GM12892 (cell line): ENCODE results near the gene NRF1.

Experiments
- POLR2A ChIP-seq: IDR thresholded peaks from 2 replicates; pipeline ENCODE4 v1.6.1; 2011; ENCODE audit warnings: low read depth, low read length, control low read depth
- POLR2AphosphoS5 ChIP-seq: IDR thresholded peaks from 2 replicates; pipeline ENCODE4 v1.6.1; 2011; ENCODE audit warnings: low read depth, low read length, control low read depth
- TAF1 ChIP-seq: IDR thresholded peaks from 2 replicates; pipeline ENCODE4 v1.6.1; 2011; ENCODE audit warnings: low read depth, mild to moderate bottlenecking, control low read depth, low read length, borderline replicate concordance

- TF ChIP-seq POLR2A, result no peak
- no peak for TF ChIP-seq POLR2AphosphoS5
- TF ChIP-seq TAF1, result no peak
These were observed 122.9 kb downstream of the NRF1 start for GRCh38 chr7:129734400-129734799.
